A673 (cell line): ENCODE results near the gene UACA. TPM values are rescaled to one million over a fixed set of nuclear protein-coding genes. Genes with fewer than 3 reads are reported as not detected.
"Not testable (repeated sequence)": the region's sequence is repeated elsewhere in the genome, so short reads cannot be mapped to it uniquely, and the experiment has no call there.

Experiments used
- BruUV-seq: library from RNA; stranded (reverse); fragments of 400-500 nt; replicated peaks from 2 replicates; lab custom pipeline; 2021; lab: Mats Ljungman, UMichigan
- CTCF ChIA-PET: fragments of 300-600 bp; sonication (Branson Sonifier 250); formaldehyde crosslinking; loops from one replicate; lab custom pipeline; 2022; ENCODE audit warnings: antibody characterized with exemption; lab: Charles Lee
- POLR2A ChIA-PET: fragments of 300-600 bp; sonication (Branson Sonifier 250); formaldehyde crosslinking; loops from one replicate; lab custom pipeline; 2022; ENCODE audit warnings: antibody characterized with exemption; ENCODE audit not compliant: low non-redundant PET; lab: Charles Lee
- DNase-seq: peaks from one replicate; pipeline ENCODE4 v3.0.0-alpha.2; 2015; ENCODE audit warnings: low spot score
- H3K27ac ChIP-seq: fragments of 200-600 bp; sonication (generic); 2 replicates; pipeline ENCODE4 v1.5.1; 2016; ENCODE audit warnings: mixed run types, low read depth, mild to moderate bottlenecking, mixed read lengths, antibody characterized with exemption, low read length; ENCODE audit not compliant: poor library complexity, severe bottlenecking
- H3K27me3 ChIP-seq: fragments of 200-600 bp; sonication (generic); replicated peaks from 2 replicates; pipeline ENCODE4 v1.6.1; 2017; ENCODE audit warnings: mixed run types, low read depth, mild to moderate bottlenecking, mixed read lengths, antibody characterized with exemption, low read length; ENCODE audit not compliant: insufficient read depth, poor library complexity
- H3K36me3 ChIP-seq: fragments of 200-600 bp; sonication (generic); 2 replicates; pipeline ENCODE4 v1.6.1; 2016; ENCODE audit warnings: mixed run types, mild to moderate bottlenecking, mixed read lengths, antibody characterized with exemption, low read length; ENCODE audit not compliant: insufficient read depth, poor library complexity, severe bottlenecking
- H3K4me1 ChIP-seq: fragments of 200-600 bp; sonication (generic); 2 replicates; pipeline ENCODE4 v1.6.1; 2017; ENCODE audit warnings: mixed run types, mild to moderate bottlenecking, mixed read lengths, antibody characterized with exemption, low read length; ENCODE audit not compliant: insufficient read depth, poor library complexity, severe bottlenecking
- H3K4me3 ChIP-seq: fragments of 200-600 bp; sonication (generic); 2 replicates; pipeline ENCODE4 v1.5.1; 2016; ENCODE audit warnings: low read depth, mixed run types, mild to moderate bottlenecking, mixed read lengths, low read length; ENCODE audit not compliant: poor library complexity, severe bottlenecking
- H3K9me3 ChIP-seq: fragments of 200-600 bp; sonication (generic); 2 replicates; pipeline ENCODE4 v1.6.1; 2016; ENCODE audit warnings: mixed run types, low read depth, mild to moderate bottlenecking, mixed read lengths, antibody characterized with exemption, low read length; ENCODE audit not compliant: poor library complexity, severe bottlenecking
- EZH2 ChIP-seq: fragments of 200-600 bp; sonication (generic); IDR thresholded peaks from 2 replicates; pipeline ENCODE4 v1.6.1; 2017; ENCODE audit warnings: borderline replicate concordance, low read depth, mild to moderate bottlenecking, mixed read lengths, antibody characterized with exemption, low read length; ENCODE audit not compliant: poor library complexity, severe bottlenecking
- intact Hi-C: fragments of 100-400 bp; cut with micrococcal nuclease; formaldehyde crosslinking; loops from one replicate; pipeline ENCODE4 v1.10.0; 2022; ENCODE audit not compliant: unreplicated experiment
- total RNA-seq: library from RNA; stranded (reverse); gene quantifications from 2 replicates; pipeline ENCODE4 v1.2.3, GENCODE V29; 2021
- TF ChIP-seq, protein P1 (sequence below): fragments of 300-800, 200-600 bp; sonication (generic); conservative IDR thresholded peaks from 2 replicates; pipeline ENCODE4 v1.5.1; 2017; ENCODE audit warnings: low read depth, mild to moderate bottlenecking, antibody characterized with exemption, low read length, moderate library complexity, mixed read lengths

Gene UACA
- total RNA-seq, 1 experiment from 2014 or later: 26.9 TPM

GRCh38 chr15:70741677-70742293 lies 21.6 kb downstream of the UACA start:
- H3K4me1 ChIP-seq: peaks cover 26% of the 10 kb centered on the region
- POLR2A ChIA-PET: no interaction called here
- TF ChIP-seq, protein P1, sequence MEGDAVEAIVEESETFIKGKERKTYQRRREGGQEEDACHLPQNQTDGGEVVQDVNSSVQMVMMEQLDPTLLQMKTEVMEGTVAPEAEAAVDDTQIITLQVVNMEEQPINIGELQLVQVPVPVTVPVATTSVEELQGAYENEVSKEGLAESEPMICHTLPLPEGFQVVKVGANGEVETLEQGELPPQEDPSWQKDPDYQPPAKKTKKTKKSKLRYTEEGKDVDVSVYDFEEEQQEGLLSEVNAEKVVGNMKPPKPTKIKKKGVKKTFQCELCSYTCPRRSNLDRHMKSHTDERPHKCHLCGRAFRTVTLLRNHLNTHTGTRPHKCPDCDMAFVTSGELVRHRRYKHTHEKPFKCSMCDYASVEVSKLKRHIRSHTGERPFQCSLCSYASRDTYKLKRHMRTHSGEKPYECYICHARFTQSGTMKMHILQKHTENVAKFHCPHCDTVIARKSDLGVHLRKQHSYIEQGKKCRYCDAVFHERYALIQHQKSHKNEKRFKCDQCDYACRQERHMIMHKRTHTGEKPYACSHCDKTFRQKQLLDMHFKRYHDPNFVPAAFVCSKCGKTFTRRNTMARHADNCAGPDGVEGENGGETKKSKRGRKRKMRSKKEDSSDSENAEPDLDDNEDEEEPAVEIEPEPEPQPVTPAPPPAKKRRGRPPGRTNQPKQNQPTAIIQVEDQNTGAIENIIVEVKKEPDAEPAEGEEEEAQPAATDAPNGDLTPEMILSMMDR: no peak
- TF ChIP-seq EZH2: no peak
- H3K27me3 ChIP-seq: no peaks in the 10 kb centered on the region
- peak overlapping the region; percentile 19 for H3K27ac ChIP-seq
- DNase-seq: peak; percentile 62
- CTCF ChIA-PET: no interaction called here
- BruUV-seq: no TSS peak
- intact Hi-C loops: no loop called here
- H3K4me3 ChIP-seq: no peak overlapping the region
- H3K36me3 ChIP-seq: no peaks in the 10 kb centered on the region
- no peaks in the 10 kb centered on the region for H3K9me3 ChIP-seq

DNA sequence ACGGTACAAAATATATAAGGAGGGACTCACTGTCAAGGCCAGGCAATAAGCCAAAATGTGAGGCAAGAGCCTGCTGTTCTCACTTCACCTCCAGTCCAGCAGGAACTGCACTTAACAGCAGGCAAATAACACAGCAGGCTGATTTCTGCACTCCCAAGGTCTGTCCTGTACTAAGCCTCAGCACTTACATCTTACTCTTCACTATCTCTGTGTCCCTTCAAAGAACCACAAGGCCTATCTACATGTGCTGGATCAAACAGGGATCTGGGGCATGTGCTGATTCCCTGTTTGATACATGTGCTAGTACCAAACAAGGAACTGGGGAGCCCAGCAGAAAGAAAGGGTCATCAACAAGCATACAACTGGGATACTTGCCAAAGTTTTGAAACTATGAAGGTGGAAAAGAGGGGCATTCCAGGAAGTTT lies 22.2 kb downstream of the UACA start:
- H3K9me3 ChIP-seq: no peaks in the 10 kb centered on the region
- H3K4me1 ChIP-seq: peaks cover 26% of the 10 kb centered on the region
- peak overlapping the region; percentile 19 for H3K27ac ChIP-seq
- H3K36me3 ChIP-seq: no peaks in the 10 kb centered on the region
- CTCF ChIA-PET: no interaction called here
- TF ChIP-seq EZH2: no peak
- TF ChIP-seq, protein P1: no peak
- POLR2A ChIA-PET: no interaction called here
- no peaks in the 10 kb centered on the region for H3K27me3 ChIP-seq
- intact Hi-C loops: no loop called here
- H3K4me3 ChIP-seq: no peak overlapping the region
- peak; percentile 80 for DNase-seq
- no TSS peak for BruUV-seq

DNA sequence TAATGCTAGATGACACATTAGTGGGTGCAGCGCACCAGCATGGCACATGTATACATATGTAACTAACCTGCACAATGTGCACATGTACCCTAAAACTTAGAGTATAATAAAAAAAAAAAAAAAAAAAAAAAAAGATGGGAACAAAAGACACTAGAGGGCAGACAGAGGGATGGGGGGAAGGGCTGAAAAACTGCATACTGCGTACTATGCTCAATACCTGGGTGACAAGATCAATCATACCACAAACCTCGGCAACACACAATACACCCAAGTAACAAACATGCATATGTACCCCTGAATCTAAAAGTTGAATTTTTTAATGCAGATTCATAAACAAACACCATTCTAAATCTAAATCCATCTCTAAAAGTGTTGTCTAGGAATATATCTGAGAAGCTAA lies 28.3 kb downstream of the UACA start:
- H3K4me3 ChIP-seq, BruUV-seq, H3K36me3 ChIP-seq, H3K4me1 ChIP-seq, CTCF ChIA-PET, H3K27ac ChIP-seq, DNase-seq, intact Hi-C loops, POLR2A ChIA-PET, H3K9me3 ChIP-seq, H3K27me3 ChIP-seq: not testable (repeated sequence)

- intact Hi-C loops: loop anchor here (10.0 kb wide), 1 partner anchor 54 kb away; no protein-coding TSS in a partner anchor
- Histone ChIP-seq H3K4me3 (no peak overlapping the region), H3K36me3 (no peaks in the 10 kb centered on the region), H3K4me1 (no peaks in the 10 kb centered on the region), H3K27ac (no peak overlapping the region), H3K9me3 (no peaks in the 10 kb centered on the region), H3K27me3 (no peaks in the 10 kb centered on the region)
- DNase-seq: no peak
- CTCF ChIA-PET: no interaction called here
- no TSS peak for BruUV-seq
- POLR2A ChIA-PET: no interaction called here
- TF ChIP-seq, protein P1: no peak
- no peak for TF ChIP-seq EZH2
Observed at GRCh38 chr15:70729164-70729563, 34.2 kb downstream of the UACA start.
